HFF-Myc (cell line): ENCODE results near the gene DDX24.

Experiments
- DNase-seq: peaks from one replicate; pipeline ENCODE4 v3.0.0-alpha.2; 2011; ENCODE audit warnings: low read depth; ENCODE audit errors: extremely low read depth
- H3K4me3 ChIP-seq: replicated peaks from 2 replicates; pipeline ENCODE4 v1.5.1; 2011; ENCODE audit warnings: low read depth, mild to moderate bottlenecking, control low read depth, low read length
- TF ChIP-seq, protein P1 (sequence below): IDR thresholded peaks from 2 replicates; pipeline ENCODE4 v1.5.1; 2012; ENCODE audit warnings: mild to moderate bottlenecking, low read depth, low read length, control low read depth; ENCODE audit errors: missing control alignments

DDX24 gene, protein sequence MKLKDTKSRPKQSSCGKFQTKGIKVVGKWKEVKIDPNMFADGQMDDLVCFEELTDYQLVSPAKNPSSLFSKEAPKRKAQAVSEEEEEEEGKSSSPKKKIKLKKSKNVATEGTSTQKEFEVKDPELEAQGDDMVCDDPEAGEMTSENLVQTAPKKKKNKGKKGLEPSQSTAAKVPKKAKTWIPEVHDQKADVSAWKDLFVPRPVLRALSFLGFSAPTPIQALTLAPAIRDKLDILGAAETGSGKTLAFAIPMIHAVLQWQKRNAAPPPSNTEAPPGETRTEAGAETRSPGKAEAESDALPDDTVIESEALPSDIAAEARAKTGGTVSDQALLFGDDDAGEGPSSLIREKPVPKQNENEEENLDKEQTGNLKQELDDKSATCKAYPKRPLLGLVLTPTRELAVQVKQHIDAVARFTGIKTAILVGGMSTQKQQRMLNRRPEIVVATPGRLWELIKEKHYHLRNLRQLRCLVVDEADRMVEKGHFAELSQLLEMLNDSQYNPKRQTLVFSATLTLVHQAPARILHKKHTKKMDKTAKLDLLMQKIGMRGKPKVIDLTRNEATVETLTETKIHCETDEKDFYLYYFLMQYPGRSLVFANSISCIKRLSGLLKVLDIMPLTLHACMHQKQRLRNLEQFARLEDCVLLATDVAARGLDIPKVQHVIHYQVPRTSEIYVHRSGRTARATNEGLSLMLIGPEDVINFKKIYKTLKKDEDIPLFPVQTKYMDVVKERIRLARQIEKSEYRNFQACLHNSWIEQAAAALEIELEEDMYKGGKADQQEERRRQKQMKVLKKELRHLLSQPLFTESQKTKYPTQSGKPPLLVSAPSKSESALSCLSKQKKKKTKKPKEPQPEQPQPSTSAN

DNA sequence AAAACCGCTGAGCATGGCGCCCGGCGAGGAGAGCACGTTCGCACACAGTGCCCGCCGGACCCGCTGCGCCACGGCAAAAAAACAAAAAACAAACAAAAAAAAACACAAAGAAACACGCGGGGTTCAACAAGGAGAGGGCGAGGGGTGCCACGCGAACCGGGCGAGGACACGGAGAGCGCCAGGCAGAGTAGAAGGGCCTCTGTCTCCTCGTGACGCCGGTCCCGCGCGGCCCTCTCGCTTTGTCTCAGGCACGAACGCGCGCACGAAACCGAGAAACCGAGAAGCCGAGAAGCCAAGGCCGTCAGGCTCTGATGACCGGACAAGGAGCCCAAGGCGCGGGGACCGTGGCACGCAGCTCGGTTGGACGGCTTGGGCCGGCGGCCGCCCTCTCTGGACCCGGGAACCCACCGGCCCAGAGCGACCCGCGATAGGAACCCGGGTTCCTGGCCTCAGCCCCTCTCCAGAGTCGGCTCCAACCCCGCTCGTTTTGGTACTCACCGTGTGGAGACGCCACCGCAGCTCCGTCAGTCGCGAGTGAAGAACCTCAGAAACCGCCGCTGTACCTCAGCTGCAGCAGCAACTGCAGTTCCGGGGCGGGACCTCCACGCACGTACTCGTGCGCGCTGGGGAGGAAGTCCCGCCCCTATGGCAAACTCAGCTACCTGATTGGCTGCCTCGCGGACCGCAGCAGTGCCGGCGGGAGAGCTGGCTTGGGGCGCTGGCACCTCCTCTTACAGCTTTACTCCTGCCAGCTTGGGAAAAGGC lies at the start of gene DDX24, which contains the start of gene IFI27L1:
Gene DDX24, minus strand, starts transcription at position 582 of the 765 bp plus-strand sequence. CDS start 1,460 bp downstream, outside the sequence.
Gene IFI27L1, plus strand, starts transcription at position 690 of the 765 bp plus-strand sequence. CDS start 15,628 bp downstream, outside the sequence.
- TF ChIP-seq, protein P1, sequence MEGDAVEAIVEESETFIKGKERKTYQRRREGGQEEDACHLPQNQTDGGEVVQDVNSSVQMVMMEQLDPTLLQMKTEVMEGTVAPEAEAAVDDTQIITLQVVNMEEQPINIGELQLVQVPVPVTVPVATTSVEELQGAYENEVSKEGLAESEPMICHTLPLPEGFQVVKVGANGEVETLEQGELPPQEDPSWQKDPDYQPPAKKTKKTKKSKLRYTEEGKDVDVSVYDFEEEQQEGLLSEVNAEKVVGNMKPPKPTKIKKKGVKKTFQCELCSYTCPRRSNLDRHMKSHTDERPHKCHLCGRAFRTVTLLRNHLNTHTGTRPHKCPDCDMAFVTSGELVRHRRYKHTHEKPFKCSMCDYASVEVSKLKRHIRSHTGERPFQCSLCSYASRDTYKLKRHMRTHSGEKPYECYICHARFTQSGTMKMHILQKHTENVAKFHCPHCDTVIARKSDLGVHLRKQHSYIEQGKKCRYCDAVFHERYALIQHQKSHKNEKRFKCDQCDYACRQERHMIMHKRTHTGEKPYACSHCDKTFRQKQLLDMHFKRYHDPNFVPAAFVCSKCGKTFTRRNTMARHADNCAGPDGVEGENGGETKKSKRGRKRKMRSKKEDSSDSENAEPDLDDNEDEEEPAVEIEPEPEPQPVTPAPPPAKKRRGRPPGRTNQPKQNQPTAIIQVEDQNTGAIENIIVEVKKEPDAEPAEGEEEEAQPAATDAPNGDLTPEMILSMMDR, result no peak
- peak; percentile 76 for DNase-seq
- H3K4me3 ChIP-seq, result peak within 1 kb of the TSS; percentile 98

DNA sequence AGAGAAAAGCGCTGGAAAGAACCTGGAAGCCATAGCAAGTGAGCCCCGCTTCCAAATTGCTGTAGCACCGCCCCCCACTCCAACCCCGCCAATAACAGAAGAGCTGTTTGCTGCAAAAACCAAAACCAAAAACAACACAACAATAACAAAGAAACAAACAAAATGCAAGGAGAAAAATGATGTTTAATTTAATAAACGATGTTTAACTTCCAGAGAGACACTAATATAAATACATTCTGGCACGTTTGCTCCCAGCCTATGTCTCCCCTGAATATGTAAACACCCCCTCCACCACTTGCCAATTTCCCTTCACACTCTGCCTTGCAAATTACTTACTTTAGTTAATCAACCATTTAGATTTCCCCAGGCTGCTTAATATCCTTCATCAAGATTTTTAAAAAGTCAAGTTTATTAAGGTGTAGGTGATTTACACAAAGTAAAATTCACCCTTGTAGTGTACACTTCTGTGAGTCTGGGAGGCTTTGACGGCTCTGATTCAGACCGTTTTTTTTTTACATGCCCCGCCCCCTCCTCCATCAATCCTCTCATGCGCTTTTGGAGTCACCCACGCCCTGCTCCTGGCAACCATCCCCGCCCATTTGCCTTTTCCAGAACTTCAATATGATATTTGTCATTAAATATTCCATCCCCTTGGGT lies 48.9 kb upstream of the DDX24 start:
- TF ChIP-seq, protein P1, result no peak
- DNase-seq, result no peak
- peak overlapping the region; percentile 49 for H3K4me3 ChIP-seq

DNA sequence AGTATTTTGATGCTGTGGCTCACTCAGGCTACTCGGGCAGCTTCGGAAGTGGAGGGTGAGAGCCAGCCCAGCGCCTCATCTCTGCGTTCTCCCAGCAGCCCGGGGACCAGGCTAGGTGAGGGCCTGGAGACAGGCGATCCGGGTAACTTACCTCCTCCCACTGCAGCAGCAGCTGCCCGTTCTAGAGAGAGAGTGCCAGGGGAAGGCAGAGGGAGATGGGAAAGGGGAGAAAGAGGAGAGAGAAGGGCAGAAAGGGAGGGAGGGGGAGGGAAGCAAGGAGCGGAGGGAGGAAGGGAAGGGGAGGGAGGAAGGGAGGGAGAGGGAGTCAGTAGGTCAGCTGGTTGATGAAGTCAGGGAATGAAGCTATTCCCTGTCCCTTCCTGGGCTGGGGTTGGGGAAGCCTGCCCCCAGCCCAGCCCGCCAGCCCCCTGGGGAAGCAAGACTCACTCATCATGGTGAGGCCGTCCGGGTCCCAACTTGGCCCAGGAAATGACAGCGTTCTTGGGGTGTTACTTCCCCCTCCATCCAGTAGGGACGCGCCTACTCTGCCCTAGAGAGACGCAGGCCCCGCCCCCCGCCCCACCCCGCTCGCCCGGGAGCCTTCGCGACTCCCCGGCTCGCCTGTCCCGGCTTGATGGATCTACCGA lies 48.2 kb upstream of the DDX24 start, which contains the start of gene IFI27L2:
Gene IFI27L2, minus strand, starts transcription at position 494 of the 647 bp plus-strand sequence. Its CDS starts 40 bp downstream, at position 454.
- DNase-seq, result no peak
- TF ChIP-seq, protein P1, result no peak
- peak within 1 kb of the TSS; percentile 49 for H3K4me3 ChIP-seq

DNA sequence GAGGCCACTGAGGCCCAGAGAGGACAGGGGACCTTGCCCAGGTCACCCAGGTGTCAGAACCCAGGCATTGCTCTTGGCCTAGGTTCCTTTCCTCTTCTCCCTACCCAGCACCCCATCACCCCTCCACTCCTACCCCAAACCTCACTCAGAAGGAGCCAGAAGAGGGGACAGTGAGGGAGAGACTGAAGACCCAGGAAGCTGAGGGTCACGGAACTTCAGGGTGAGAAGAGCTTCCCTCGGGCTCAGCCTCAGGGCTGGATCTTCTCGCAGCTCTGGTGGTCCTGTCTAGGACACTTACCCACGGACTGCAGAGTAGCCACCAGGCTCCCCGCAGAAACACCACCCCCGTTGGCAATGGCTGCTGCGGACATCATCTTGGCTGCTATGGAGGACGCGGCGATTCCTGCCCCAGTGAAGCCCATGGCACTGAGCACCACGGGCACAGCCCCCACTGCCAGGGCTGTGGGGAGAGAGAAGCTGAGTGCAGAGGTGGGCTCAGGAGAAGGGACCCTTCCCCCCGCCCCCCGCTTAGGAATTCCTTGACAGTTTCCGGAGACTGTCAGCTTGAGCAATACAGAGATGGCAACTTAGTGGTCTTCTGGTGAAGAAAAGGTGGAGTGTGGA lies 47.3 kb upstream of the DDX24 start:
- H3K4me3 ChIP-seq, result peak overlapping the region; percentile 49
- TF ChIP-seq, protein P1, result no peak
- no peak for DNase-seq

DNA sequence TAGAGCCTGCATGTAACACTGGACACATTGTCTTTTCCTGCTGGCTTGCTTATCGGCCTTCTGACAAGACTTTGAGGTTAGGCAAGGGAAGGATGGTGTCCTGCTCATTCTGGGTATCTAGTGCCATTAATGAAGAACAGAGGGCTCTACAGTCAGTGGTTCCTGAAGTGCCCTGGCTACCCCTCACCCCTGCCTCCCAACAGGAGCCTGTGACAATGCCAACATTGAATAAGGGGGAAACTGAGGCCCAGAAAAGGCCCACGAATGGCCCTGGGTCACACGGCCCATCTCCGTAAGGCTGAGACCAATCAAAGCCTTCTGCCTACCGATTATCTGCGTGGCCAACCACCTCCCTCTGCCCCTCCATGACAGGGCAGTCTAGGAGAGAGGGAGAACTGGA lies 46.3 kb upstream of the DDX24 start:
- no peak overlapping the region for H3K4me3 ChIP-seq
- TF ChIP-seq, protein P1, result no peak
- no peak for DNase-seq
